Ovary (tissue), 3 donors: ENCODE results near the gene ITSN1.

ENCODE experiments used
- CTCF ChIP-seq, 3 donors: fragments of 450-650 bp in 2 of 3; fragments of 200-600 bp in 1 of 3; IDR thresholded peaks; one replicate each; pipeline versions ENCODE4 v1.5.1 to v1.8.0; 2016 to 2022; ENCODE audit warnings: antibody characterized with exemption in 3 of 3, mild to moderate bottlenecking in 1 of 3
- POLR2A ChIP-seq: fragments of 450-650 bp; IDR thresholded peaks from one replicate; pipeline ENCODE4 v1.6.1; 2017; ENCODE audit warnings: antibody characterized with exemption, mild to moderate bottlenecking, moderate library complexity
- donor health status: DM: no; HTN: no; CAD: no.

GRCh38 chr21:33751120-33751519, 108.8 kb downstream of the ITSN1 start:
- TF ChIP-seq CTCF (IDR thresholded peaks at IDR 0.05) = no peak
- no peak for TF ChIP-seq POLR2A
